Measurements from ENCODE around the gene PTTG1IP. TPM values are rescaled to one million over a fixed set of nuclear protein-coding genes. Genes with fewer than 3 reads are reported as not detected.

PTTG1IP gene
- total and polyA plus RNA-seq, 2 donors, result 75.3 to 138 TPM

DNA sequence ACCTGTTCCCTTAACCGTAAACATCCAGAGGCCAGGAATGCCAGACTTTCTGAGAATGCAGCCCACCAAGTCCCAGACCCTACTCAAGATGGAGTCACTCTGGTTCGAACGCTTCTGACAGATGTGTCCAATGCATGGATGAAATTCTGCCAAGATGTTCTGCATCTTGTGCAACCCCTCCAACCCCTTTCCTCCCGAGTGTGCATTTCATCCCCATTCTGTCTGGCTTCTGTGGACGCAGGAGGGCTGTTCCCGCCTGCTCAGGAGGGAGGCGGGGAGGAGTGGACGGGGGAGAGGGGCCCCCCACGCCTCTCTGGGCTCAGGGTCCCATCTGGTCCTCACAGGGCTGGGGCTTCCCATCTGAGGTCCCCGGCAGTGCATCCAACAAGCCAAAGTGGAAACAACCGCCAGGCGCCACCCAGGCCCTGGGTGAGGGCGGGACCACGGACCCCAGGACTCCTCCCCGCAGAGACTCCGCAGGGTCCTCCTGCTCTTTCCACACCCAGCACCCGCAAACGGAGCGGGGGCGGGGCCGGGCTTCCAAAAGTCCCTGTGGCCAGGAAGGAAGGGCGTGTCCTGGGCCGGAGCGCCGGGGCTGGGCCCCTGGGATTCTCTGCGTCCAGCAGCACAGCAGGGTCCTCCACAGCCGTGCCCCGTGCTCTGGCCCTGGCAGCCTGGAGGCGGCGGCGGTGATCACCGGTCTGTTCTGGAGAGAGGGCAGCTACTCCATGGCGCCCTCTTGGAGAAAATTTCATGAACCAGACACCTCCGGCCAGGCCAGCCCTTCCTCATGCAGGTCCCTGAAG lies 27.9 kb downstream of the PTTG1IP start:
- H3K4me1 ChIP-seq (ENCODE audit: control insufficient read depth in 2 of 2, insufficient read depth in 2 of 2, low read length in 2 of 2), result peaks cover 10 to 22% of the 10 kb centered on the region in 2 donors
- H3K9me3 ChIP-seq (ENCODE audit: control insufficient read depth in 2 of 2, insufficient read depth in 1 of 2, low read length in 1 of 2), result peaks cover 0 to 1% of the 10 kb centered on the region in 2 donors
- H3K36me3 ChIP-seq (ENCODE audit: control insufficient read depth in 2 of 2, insufficient read depth in 2 of 2, low read length in 1 of 2), result peaks cover 20 to 22% of the 10 kb centered on the region in 2 donors
- peak in 2 of 9 donors; percentile 37 to 54 for DNase-seq (ENCODE audit: low read depth in 6 of 9, low spot score in 9 of 9)
- peaks cover 0 to 32% of the 10 kb centered on the region in 2 donors for H3K27me3 ChIP-seq (ENCODE audit: control insufficient read depth in 2 of 2, insufficient read depth in 1 of 2, low read length in 1 of 2)
- WGBS, result 11% methylated on average over 34 of the region's 34 CpGs
- H3K4me3 ChIP-seq (ENCODE audit: low read length in 2 of 2), result peak overlapping the region; percentile 19 to 45
- H3K27ac ChIP-seq (ENCODE audit: low read depth in 1 of 2, low read length in 1 of 2), result peak overlapping the region in 1 of 2 donors; percentile 14

- Histone ChIP-seq H3K4me1 (ENCODE audit: control insufficient read depth in 2 of 2, insufficient read depth in 2 of 2, low read length in 2 of 2) (peaks cover 10 to 18% of the 10 kb centered on the region in 2 donors), H3K27me3 (ENCODE audit: control insufficient read depth in 2 of 2, insufficient read depth in 1 of 2, low read length in 1 of 2) (peaks cover 0 to 32% of the 10 kb centered on the region in 2 donors), H3K9me3 (ENCODE audit: control insufficient read depth in 2 of 2, insufficient read depth in 1 of 2, low read length in 1 of 2) (peaks cover 0 to 1% of the 10 kb centered on the region in 2 donors), H3K27ac (ENCODE audit: low read depth in 1 of 2, low read length in 1 of 2) (no peak overlapping the region), H3K36me3 (ENCODE audit: control insufficient read depth in 2 of 2, insufficient read depth in 2 of 2, low read length in 1 of 2) (peaks cover 6 to 8% of the 10 kb centered on the region in 2 donors), H3K4me3 (ENCODE audit: low read length in 2 of 2) (no peak overlapping the region)
- WGBS, result 90% methylated on average over 16 of the region's 16 CpGs
- DNase-seq (ENCODE audit: low read depth in 6 of 9, low spot score in 9 of 9), result no peak
Observed at GRCh38 chr21:44844256-44844655, 29.2 kb downstream of the PTTG1IP start.

GRCh38 chr21:44842721-44843445 lies 30.6 kb downstream of the PTTG1IP start:
- 87% methylated on average over 23 of the region's 23 CpGs for WGBS
- peaks cover 0 to 1% of the 10 kb centered on the region in 2 donors for H3K9me3 ChIP-seq (ENCODE audit: control insufficient read depth in 2 of 2, insufficient read depth in 1 of 2, low read length in 1 of 2)
- H3K27ac ChIP-seq (ENCODE audit: low read depth in 1 of 2, low read length in 1 of 2), result no peak overlapping the region
- H3K4me1 ChIP-seq (ENCODE audit: control insufficient read depth in 2 of 2, insufficient read depth in 2 of 2, low read length in 2 of 2), result peaks cover 10 to 18% of the 10 kb centered on the region in 2 donors
- peaks cover 0 to 32% of the 10 kb centered on the region in 2 donors for H3K27me3 ChIP-seq (ENCODE audit: control insufficient read depth in 2 of 2, insufficient read depth in 1 of 2, low read length in 1 of 2)
- no peaks in the 10 kb centered on the region for H3K36me3 ChIP-seq (ENCODE audit: control insufficient read depth in 2 of 2, insufficient read depth in 2 of 2, low read length in 1 of 2)
- DNase-seq (ENCODE audit: low read depth in 6 of 9, low spot score in 9 of 9), result no peak
- H3K4me3 ChIP-seq (ENCODE audit: low read length in 2 of 2), result no peak overlapping the region

DNA sequence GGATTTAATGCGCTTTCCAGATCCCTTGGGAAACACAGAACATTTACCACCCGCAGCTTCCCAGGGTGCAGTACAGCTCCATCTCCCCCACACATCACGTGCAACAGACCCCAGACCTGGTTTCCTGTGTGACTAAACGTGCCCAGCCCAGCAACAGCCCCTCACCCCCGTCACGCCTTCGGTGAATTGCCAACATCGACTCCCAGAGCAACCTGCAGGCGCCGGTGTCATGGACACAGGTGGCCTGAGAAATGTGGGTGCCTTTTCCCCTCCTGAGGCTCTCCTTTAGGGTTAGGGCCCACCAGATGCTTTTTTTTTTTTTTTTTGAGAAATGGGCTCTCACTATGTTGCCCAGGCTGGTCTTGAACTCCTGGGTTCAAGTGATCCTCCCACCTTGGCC lies 31.4 kb downstream of the PTTG1IP start:
- Histone ChIP-seq H3K36me3 (ENCODE audit: control insufficient read depth in 2 of 2, insufficient read depth in 2 of 2, low read length in 1 of 2) (no peaks in the 10 kb centered on the region), H3K27ac (ENCODE audit: low read depth in 1 of 2, low read length in 1 of 2) (no peak overlapping the region), H3K9me3 (ENCODE audit: control insufficient read depth in 2 of 2, insufficient read depth in 1 of 2, low read length in 1 of 2) (peaks cover 0 to 1% of the 10 kb centered on the region in 2 donors), H3K4me1 (ENCODE audit: control insufficient read depth in 2 of 2, insufficient read depth in 2 of 2, low read length in 2 of 2) (peaks cover 10 to 18% of the 10 kb centered on the region in 2 donors), H3K4me3 (ENCODE audit: low read length in 2 of 2) (no peak overlapping the region), H3K27me3 (ENCODE audit: control insufficient read depth in 2 of 2, insufficient read depth in 1 of 2, low read length in 1 of 2) (peaks cover 0 to 32% of the 10 kb centered on the region in 2 donors)
- 92% methylated on average over 10 of the region's 10 CpGs for WGBS
- no peak for DNase-seq (ENCODE audit: low read depth in 6 of 9, low spot score in 9 of 9)

DNA sequence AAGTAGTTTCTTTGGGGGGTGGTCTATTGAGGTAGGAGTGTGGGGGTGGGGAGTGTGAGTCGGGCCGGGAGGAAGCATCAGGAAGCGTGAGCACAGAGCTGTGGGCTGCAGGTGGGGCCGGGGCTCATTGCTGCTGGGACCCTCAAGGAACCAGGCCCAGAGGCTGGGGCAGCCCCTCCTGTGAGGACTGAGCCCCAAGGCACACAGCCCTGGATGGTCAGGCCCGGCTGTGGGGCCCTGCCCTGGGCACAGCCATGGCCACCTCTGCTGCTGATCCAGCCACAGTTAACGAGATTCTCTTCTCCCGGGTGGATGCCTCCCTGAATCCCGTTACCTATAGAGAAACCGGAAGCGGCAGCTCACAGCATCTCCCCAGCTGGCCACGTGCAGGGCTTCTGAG lies 32.7 kb downstream of the PTTG1IP start:
- Histone ChIP-seq H3K4me3 (ENCODE audit: low read length in 2 of 2) (no peak overlapping the region), H3K27me3 (ENCODE audit: control insufficient read depth in 2 of 2, insufficient read depth in 1 of 2, low read length in 1 of 2) (peaks cover 0 to 23% of the 10 kb centered on the region in 2 donors), H3K9me3 (ENCODE audit: control insufficient read depth in 2 of 2, insufficient read depth in 1 of 2, low read length in 1 of 2) (no peaks in the 10 kb centered on the region), H3K27ac (ENCODE audit: low read depth in 1 of 2, low read length in 1 of 2) (no peak overlapping the region), H3K4me1 (ENCODE audit: control insufficient read depth in 2 of 2, insufficient read depth in 2 of 2, low read length in 2 of 2) (peaks cover 1 to 6% of the 10 kb centered on the region in 2 donors), H3K36me3 (ENCODE audit: control insufficient read depth in 2 of 2, insufficient read depth in 2 of 2, low read length in 1 of 2) (no peaks in the 10 kb centered on the region)
- 94% methylated on average over 11 of the region's 11 CpGs for WGBS
- no peak for DNase-seq (ENCODE audit: low read depth in 6 of 9, low spot score in 9 of 9)

DNA sequence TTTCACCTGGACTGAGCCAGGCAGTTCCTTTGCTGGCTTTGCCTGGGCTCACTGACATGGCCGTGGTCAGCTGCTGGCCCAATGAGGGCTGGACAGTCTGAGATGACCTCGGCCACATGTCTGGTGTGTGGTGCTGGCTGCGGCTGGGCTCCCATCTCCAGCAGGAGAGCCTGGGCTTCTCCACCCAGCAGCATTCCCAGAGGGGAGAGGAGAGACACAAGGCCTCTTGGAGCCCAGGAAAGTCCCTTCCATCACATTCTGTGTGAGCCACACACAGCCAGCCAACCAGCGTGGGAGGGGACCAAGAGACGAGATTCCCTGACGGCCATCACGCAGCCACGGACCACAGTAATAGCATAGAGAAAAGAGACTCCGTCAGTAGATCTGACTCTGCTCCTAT lies 34.5 kb downstream of the PTTG1IP start:
- H3K36me3 ChIP-seq (ENCODE audit: control insufficient read depth in 2 of 2, insufficient read depth in 2 of 2, low read length in 1 of 2), result no peaks in the 10 kb centered on the region
- WGBS, result 97% methylated on average over 9 of the region's 9 CpGs
- peaks cover 0 to 9% of the 10 kb centered on the region in 2 donors for H3K27me3 ChIP-seq (ENCODE audit: control insufficient read depth in 2 of 2, insufficient read depth in 1 of 2, low read length in 1 of 2)
- H3K4me3 ChIP-seq (ENCODE audit: low read length in 2 of 2), result no peak overlapping the region
- no peaks in the 10 kb centered on the region for H3K4me1 ChIP-seq (ENCODE audit: control insufficient read depth in 2 of 2, insufficient read depth in 2 of 2, low read length in 2 of 2)
- no peaks in the 10 kb centered on the region for H3K9me3 ChIP-seq (ENCODE audit: control insufficient read depth in 2 of 2, insufficient read depth in 1 of 2, low read length in 1 of 2)
- H3K27ac ChIP-seq (ENCODE audit: low read depth in 1 of 2, low read length in 1 of 2), result no peak overlapping the region
- no peak for DNase-seq (ENCODE audit: low read depth in 6 of 9, low spot score in 9 of 9)

DNA sequence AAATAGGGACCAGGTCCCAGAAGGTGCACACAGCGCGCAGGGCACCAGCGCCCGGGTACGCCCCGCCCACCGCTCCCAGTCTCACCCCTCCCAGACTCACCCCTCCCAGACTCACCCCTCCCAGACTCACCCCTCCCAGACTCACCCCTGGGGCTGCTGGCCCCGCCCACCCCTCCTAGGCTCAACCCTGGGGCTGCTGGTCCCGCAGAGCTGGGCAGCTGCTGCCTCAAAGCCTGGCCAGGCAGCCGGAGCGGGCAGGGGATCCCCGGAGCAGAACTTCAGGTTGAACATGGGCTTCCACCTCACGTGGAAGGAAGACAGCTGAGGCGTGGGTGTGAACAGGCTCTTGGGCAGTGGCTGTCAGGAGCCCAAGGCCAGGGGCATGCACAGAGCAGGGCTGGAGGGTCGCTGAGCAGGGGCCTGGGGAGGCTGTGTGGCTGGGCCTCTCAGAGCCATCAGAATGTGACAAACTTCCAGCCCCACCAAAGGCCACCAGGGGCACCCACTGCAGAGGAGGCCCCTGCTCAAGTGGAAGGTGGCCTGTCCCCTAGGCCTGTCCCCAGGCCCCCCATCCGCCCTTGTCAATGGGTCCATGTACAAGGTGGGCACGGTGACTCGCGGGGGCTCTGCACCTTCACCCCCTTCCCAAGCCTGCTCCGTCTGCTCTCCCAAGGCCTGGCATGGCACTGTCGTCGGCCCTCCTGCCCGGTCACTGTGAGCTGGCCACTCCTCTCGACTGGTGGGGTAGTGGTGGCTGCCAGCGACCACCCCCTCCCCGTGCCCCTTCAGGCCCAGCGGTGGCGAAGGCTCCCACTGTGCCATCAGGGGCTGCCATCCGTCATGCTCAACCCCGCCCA lies 35.2 kb downstream of the PTTG1IP start:
- no peaks in the 10 kb centered on the region for H3K4me1 ChIP-seq (ENCODE audit: control insufficient read depth in 2 of 2, insufficient read depth in 2 of 2, low read length in 2 of 2)
- 95% methylated on average over 30 of the region's 30 CpGs for WGBS
- H3K27ac ChIP-seq (ENCODE audit: low read depth in 1 of 2, low read length in 1 of 2), result no peak overlapping the region
- H3K27me3 ChIP-seq (ENCODE audit: control insufficient read depth in 2 of 2, insufficient read depth in 1 of 2, low read length in 1 of 2), result peaks cover 0 to 6% of the 10 kb centered on the region in 2 donors
- H3K4me3 ChIP-seq (ENCODE audit: low read length in 2 of 2), result no peak overlapping the region
- no peaks in the 10 kb centered on the region for H3K36me3 ChIP-seq (ENCODE audit: control insufficient read depth in 2 of 2, insufficient read depth in 2 of 2, low read length in 1 of 2)
- DNase-seq (ENCODE audit: low read depth in 6 of 9, low spot score in 9 of 9), result no peak
- H3K9me3 ChIP-seq (ENCODE audit: control insufficient read depth in 2 of 2, insufficient read depth in 1 of 2, low read length in 1 of 2), result no peaks in the 10 kb centered on the region

- Histone ChIP-seq H3K36me3 (ENCODE audit: control insufficient read depth in 2 of 2, insufficient read depth in 2 of 2, low read length in 1 of 2) (no peaks in the 10 kb centered on the region), H3K27me3 (ENCODE audit: control insufficient read depth in 2 of 2, insufficient read depth in 1 of 2, low read length in 1 of 2) (peaks cover 0 to 4% of the 10 kb centered on the region in 2 donors), H3K27ac (ENCODE audit: low read depth in 1 of 2, low read length in 1 of 2) (no peak overlapping the region), H3K9me3 (ENCODE audit: control insufficient read depth in 2 of 2, insufficient read depth in 1 of 2, low read length in 1 of 2) (no peaks in the 10 kb centered on the region), H3K4me3 (ENCODE audit: low read length in 2 of 2) (no peak overlapping the region), H3K4me1 (ENCODE audit: control insufficient read depth in 2 of 2, insufficient read depth in 2 of 2, low read length in 2 of 2) (no peaks in the 10 kb centered on the region)
- WGBS, result 96% methylated on average over 13 of the region's 13 CpGs
- no peak for DNase-seq (ENCODE audit: low read depth in 6 of 9, low spot score in 9 of 9)
Observed at GRCh38 chr21:44837537-44837936, 36.0 kb downstream of the PTTG1IP start.
